ENCODE data around the gene OGFOD3. TPM values are rescaled to one million over a fixed set of nuclear protein-coding genes. Genes with fewer than 3 reads are reported as not detected.

Gene OGFOD3
- total RNA-seq, 1 experiment from 2014 or later, result 53.6 TPM

DNA sequence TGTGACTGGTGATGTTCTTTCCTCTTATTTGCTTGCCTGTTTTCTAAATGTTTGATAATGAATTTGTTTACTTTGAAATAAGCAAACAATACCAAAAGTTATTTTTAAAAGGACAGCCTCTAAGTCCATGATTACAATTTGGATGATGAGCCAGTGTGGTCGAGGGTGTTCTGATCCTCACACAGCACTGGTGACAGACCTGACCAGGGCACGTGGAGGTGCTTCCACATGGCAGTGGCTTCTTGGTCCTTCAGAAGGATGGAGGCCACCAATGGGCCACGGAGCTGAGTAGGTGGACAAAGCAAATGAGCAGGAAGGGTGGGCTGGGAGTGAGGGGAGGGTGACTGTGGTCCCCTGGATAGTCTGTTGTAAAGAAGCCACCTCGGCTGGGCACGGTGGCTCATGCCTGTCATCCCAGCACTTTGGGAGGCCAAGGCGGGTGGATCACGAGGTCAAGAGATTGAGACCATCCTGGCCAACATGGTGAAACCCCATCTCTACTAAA is 63.5 kb downstream of the OGFOD3 start:
- intact Hi-C loops (cut with micrococcal nuclease), result loop anchor here (5.0 kb wide), 3 partner anchors 197 to 412 kb away; partner anchors contain the start of gene RAC3
- H3K36me3 ChIP-seq (ENCODE audit: control insufficient read depth in 1 of 2, insufficient read depth in 2 of 2, low read length in 2 of 2), result no peaks in the 10 kb centered on the region
- no peaks in the 10 kb centered on the region for H3K27me3 ChIP-seq (ENCODE audit: insufficient read depth, low read length)
- CTCF ChIA-PET, result no interaction called here
- RAD21 ChIA-PET (ENCODE audit: low non-redundant PET in 1 of 2, low total read pairs in 2 of 2, uncharacterized antibody in 2 of 2, unreplicated experiment in 2 of 2), result no interaction called here
- DNase-seq (ENCODE audit: low read depth, low spot score) (no peak), ATAC-seq (no peak)
- POLR2A ChIA-PET, result no interaction called here
- no peaks in the 10 kb centered on the region for H3K79me2 ChIP-seq (ENCODE audit: insufficient read depth, low read length)
- H3K9me2 ChIP-seq (ENCODE audit: insufficient read depth), result no peaks in the 10 kb centered on the region
- H4K20me1 ChIP-seq (ENCODE audit: insufficient read depth), result no peaks in the 10 kb centered on the region
- no peaks in the 10 kb centered on the region for H3K9me3 ChIP-seq (ENCODE audit: control insufficient read depth in 1 of 2, insufficient read depth in 1 of 2, low read depth in 1 of 2, low read length in 2 of 2)
- TF ChIP-seq, protein P1, sequence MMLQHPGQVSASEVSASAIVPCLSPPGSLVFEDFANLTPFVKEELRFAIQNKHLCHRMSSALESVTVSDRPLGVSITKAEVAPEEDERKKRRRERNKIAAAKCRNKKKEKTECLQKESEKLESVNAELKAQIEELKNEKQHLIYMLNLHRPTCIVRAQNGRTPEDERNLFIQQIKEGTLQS (IDR thresholded peaks at IDR 0.05), result no peak
- TF ChIP-seq POLR2A (IDR thresholded peaks at IDR 0.05; ENCODE audit: borderline replicate concordance, extremely low read depth, insufficient read depth, insufficient read length), result no peak
- no peak for TF ChIP-seq ZNF274 (IDR thresholded peaks at IDR 0.05; ENCODE audit: low read depth, low read length)
- TF ChIP-seq SP1 (IDR thresholded peaks at IDR 0.05; ENCODE audit: low read depth), result no peak
- TF ChIP-seq EZH2phosphoT487 (IDR thresholded peaks at IDR 0.05; ENCODE audit: borderline replicate concordance), result no peak
- TF ChIP-seq ZFX (IDR thresholded peaks at IDR 0.05), result no peak
- TF ChIP-seq POLR2AphosphoS5 (IDR thresholded peaks at IDR 0.05; ENCODE audit: low read depth, low read length), result no peak
- no peak for TF ChIP-seq CBX3 (IDR thresholded peaks at IDR 0.05; ENCODE audit: low read depth)
- TF ChIP-seq CEBPB (IDR thresholded peaks at IDR 0.05; ENCODE audit: low read depth), result no peak
- TF ChIP-seq, protein P2, sequence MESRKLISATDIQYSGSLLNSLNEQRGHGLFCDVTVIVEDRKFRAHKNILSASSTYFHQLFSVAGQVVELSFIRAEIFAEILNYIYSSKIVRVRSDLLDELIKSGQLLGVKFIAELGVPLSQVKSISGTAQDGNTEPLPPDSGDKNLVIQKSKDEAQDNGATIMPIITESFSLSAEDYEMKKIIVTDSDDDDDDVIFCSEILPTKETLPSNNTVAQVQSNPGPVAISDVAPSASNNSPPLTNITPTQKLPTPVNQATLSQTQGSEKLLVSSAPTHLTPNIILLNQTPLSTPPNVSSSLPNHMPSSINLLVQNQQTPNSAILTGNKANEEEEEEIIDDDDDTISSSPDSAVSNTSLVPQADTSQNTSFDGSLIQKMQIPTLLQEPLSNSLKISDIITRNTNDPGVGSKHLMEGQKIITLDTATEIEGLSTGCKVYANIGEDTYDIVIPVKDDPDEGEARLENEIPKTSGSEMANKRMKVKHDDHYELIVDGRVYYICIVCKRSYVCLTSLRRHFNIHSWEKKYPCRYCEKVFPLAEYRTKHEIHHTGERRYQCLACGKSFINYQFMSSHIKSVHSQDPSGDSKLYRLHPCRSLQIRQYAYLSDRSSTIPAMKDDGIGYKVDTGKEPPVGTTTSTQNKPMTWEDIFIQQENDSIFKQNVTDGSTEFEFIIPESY (IDR thresholded peaks at IDR 0.05; ENCODE audit: extremely low read depth, insufficient replicate concordance, low read length), result no peak
- no peak for TF ChIP-seq TCF7L2 (IDR thresholded peaks at IDR 0.05; ENCODE audit: borderline replicate concordance, extremely low read depth, insufficient read depth, insufficient read length)
- no peak for TF ChIP-seq EGR1 (IDR thresholded peaks at IDR 0.05; ENCODE audit: low read depth)
- no peak for TF ChIP-seq ELF1 (IDR thresholded peaks at IDR 0.05; ENCODE audit: borderline replicate concordance, low read depth)
- TF ChIP-seq, protein P3, sequence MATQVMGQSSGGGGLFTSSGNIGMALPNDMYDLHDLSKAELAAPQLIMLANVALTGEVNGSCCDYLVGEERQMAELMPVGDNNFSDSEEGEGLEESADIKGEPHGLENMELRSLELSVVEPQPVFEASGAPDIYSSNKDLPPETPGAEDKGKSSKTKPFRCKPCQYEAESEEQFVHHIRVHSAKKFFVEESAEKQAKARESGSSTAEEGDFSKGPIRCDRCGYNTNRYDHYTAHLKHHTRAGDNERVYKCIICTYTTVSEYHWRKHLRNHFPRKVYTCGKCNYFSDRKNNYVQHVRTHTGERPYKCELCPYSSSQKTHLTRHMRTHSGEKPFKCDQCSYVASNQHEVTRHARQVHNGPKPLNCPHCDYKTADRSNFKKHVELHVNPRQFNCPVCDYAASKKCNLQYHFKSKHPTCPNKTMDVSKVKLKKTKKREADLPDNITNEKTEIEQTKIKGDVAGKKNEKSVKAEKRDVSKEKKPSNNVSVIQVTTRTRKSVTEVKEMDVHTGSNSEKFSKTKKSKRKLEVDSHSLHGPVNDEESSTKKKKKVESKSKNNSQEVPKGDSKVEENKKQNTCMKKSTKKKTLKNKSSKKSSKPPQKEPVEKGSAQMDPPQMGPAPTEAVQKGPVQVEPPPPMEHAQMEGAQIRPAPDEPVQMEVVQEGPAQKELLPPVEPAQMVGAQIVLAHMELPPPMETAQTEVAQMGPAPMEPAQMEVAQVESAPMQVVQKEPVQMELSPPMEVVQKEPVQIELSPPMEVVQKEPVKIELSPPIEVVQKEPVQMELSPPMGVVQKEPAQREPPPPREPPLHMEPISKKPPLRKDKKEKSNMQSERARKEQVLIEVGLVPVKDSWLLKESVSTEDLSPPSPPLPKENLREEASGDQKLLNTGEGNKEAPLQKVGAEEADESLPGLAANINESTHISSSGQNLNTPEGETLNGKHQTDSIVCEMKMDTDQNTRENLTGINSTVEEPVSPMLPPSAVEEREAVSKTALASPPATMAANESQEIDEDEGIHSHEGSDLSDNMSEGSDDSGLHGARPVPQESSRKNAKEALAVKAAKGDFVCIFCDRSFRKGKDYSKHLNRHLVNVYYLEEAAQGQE (IDR thresholded peaks at IDR 0.05; ENCODE audit: low read depth), result no peak
- TF ChIP-seq FOSL1 (IDR thresholded peaks at IDR 0.05; ENCODE audit: low read depth), result no peak
- no peak for TF ChIP-seq SRF (IDR thresholded peaks at IDR 0.05; ENCODE audit: low read depth)
- no peak for TF ChIP-seq EZH2 (IDR thresholded peaks at IDR 0.05)
- TF ChIP-seq JUND (IDR thresholded peaks at IDR 0.05), result no peak
- TF ChIP-seq RAD21 (IDR thresholded peaks at IDR 0.05; ENCODE audit: low read depth), result no peak
- TF ChIP-seq, protein P4, sequence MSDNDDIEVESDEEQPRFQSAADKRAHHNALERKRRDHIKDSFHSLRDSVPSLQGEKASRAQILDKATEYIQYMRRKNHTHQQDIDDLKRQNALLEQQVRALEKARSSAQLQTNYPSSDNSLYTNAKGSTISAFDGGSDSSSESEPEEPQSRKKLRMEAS (IDR thresholded peaks at IDR 0.05), result no peak
- H3K27ac ChIP-seq (ENCODE audit: low read depth, low read length), result no peak overlapping the region
- H2AFZ ChIP-seq (ENCODE audit: low read depth, low read length, poor library complexity, severe bottlenecking), result no peak overlapping the region
- BruUV-seq (replicated peaks), result no TSS peak
- H3K4me2 ChIP-seq (ENCODE audit: low read length), result no peak overlapping the region
- H3K4me3 ChIP-seq (replicated peaks in 1 of 2; ENCODE audit: low read depth in 1 of 2, low read length in 2 of 2), result no peak overlapping the region
- no peak overlapping the region for H3K9ac ChIP-seq (ENCODE audit: low read length)
- peaks cover 13 to 34% of the 10 kb centered on the region in 2 experiments; a peak in 3 of 4 replicates for H3K4me1 ChIP-seq (ENCODE audit: control insufficient read depth in 1 of 2, insufficient read depth in 2 of 2, low read length in 2 of 2)

Data from HCT116 (cell line).